IPS DF 6.9 (cell line): ENCODE data around the gene DHFR.
"Not testable (repeated sequence)": the region's sequence is repeated elsewhere in the genome, so short reads cannot be mapped to it uniquely, and the experiment has no call there.

Experiments
- DNase-seq: peaks from one replicate; pipeline ENCODE4 v3.0.0-alpha.2; 2013; ENCODE audit warnings: low read depth, low spot score
- H3K27ac ChIP-seq: one replicate; pipeline ENCODE4 v1.5.1; 2013; ENCODE audit warnings: low read length, control low read depth
- H3K27me3 ChIP-seq: 2 replicates; pipeline ENCODE4 v1.6.1; 2013; ENCODE audit warnings: mild to moderate bottlenecking, low read length; ENCODE audit not compliant: control insufficient read depth, insufficient read depth
- H3K36me3 ChIP-seq: 2 replicates; pipeline ENCODE4 v1.6.1; 2013; ENCODE audit warnings: low read length; ENCODE audit not compliant: control insufficient read depth, insufficient read depth
- H3K4me1 ChIP-seq: 2 replicates; pipeline ENCODE4 v1.6.1; 2013; ENCODE audit warnings: low read length; ENCODE audit not compliant: control insufficient read depth, insufficient read depth
- H3K4me3 ChIP-seq: 2 replicates; pipeline ENCODE4 v1.5.1; 2013; ENCODE audit warnings: mild to moderate bottlenecking, low read length
- H3K9me3 ChIP-seq: 2 replicates; pipeline ENCODE4 v1.6.1; 2013; ENCODE audit warnings: low read length, inconsistent platforms; ENCODE audit not compliant: control insufficient read depth, insufficient read depth
- WGBS: extraction: QIAGEN DNeasy Blood & Tissue Kit; methylation state at CpG from one replicate; pipeline ENCODE4 v1.1.7; 2013; ENCODE audit warnings: mixed read lengths, missing lambda C conversion rate; ENCODE audit not compliant: insufficient read length, insufficient coverage; 5-methylcytosine and 5-hydroxymethylcytosine counted together

DHFR gene

DNA sequence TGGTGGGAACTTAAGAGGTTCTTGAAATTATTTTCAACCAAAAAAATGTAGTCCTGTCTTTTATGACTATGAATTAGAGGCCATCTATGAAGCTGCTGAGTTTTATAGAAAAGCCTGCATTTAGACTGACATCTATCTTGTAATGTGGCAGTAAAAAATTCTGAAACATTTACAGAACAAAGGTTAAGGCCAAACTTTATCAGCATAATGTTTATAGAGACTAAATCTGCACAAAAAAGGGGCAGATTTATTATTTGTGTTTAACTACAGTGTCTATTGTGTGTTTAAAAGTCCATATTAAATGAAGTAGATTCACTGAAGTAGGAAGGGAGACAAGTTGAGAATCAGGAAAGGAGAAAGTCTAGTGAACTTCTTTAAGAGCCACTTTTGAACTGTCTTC is 47.4 kb downstream of the DHFR start:
- Histone ChIP-seq H3K27me3 (no peaks in the 10 kb centered on the region), H3K9me3 (no peaks in the 10 kb centered on the region), H3K4me3 (no peak overlapping the region), H3K4me1 (no peaks in the 10 kb centered on the region), H3K27ac (no peak overlapping the region), H3K36me3 (no peaks in the 10 kb centered on the region)
- no peak for DNase-seq

DNA sequence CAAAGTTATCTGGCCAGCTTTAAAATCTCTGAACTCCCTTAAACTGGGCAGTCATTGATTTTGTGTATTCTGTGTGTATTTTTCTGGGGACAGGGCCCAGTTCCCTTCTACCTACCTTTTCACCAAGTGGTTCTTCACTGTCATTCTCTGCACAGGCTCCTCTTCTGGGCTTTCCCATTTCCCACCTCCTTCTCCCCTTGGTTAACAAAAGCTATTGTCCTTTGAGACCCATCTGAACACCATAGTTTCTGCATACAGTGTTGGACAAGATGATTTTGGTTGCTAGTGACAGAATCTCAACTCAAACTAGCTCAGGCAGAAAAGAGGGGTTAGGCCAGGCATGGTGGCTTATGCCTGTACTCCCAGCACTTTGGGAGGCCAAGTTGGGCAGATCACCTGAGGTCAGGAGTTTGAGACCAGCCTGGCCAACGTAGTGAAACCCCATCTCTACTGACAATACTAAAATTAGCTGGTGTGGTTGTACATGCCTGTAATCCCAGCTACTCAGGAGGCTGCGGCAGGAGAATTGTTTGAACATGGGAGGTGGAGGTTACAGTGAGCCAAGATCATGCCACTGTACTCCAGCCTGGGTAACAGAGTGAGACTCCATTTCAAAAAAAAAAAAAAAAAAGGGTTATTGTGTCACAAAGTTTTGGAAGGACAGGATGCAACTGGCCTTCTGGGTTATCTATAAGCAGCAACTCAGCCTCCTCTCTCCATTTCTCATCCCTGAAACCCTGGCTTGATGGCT is 53.7 kb downstream of the DHFR start:
- no peak for DNase-seq
- no peaks in the 10 kb centered on the region for H3K4me1 ChIP-seq
- no peaks in the 10 kb centered on the region for H3K9me3 ChIP-seq
- H3K27me3 ChIP-seq = no peaks in the 10 kb centered on the region
- no peak overlapping the region for H3K27ac ChIP-seq
- no peak overlapping the region for H3K4me3 ChIP-seq
- no peaks in the 10 kb centered on the region for H3K36me3 ChIP-seq
- no CpG with 5 or more reads among the region's 2 CpGs for WGBS

DNA sequence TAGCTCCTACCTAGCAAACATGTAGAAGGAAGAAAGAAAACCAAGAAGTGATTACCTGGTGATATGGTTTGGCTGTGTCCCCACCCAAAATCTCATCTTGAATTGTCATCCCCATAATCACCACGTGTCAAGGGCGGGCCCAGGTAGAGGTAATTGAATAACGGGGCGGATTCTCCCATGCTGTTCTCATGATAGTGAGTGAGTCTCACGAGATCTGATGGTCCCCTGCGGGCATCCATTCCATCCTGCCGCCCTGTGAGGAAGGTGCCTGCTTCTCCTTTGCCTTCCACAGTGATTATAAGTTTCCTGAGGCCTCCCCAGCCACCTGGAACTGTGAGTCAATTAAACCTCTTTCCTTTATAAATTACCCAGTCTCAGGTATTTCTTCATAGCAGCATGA is 57.3 kb downstream of the DHFR start:
- H3K27ac ChIP-seq = no peak overlapping the region
- no peaks in the 10 kb centered on the region for H3K36me3 ChIP-seq
- H3K4me1 ChIP-seq = no peaks in the 10 kb centered on the region
- WGBS = no CpG with 5 or more reads among the region's 7 CpGs
- no peaks in the 10 kb centered on the region for H3K27me3 ChIP-seq
- DNase-seq = no peak
- H3K4me3 ChIP-seq = no peak overlapping the region
- no peaks in the 10 kb centered on the region for H3K9me3 ChIP-seq

DNA sequence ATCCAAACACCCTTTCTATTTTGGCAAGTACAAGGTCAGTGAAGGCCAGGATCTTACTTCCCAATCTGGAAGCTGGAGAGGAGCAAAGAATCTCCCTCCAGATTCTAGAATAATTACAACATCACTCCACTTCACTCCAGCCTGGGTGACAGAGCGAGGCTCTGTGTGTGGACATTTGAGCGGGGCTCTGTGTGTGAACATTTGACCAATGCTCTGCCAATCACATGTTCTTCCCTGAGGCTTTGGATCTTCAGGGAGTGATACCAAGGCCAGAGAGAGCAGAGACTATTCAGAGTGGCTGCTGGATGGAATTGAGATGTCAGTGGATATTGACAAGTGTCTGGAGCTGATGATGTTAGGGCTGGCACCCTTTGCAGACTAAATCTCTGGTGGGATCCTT is 60.0 kb downstream of the DHFR start:
- no peak for DNase-seq
- Histone ChIP-seq H3K27me3 (no peaks in the 10 kb centered on the region), H3K9me3 (no peaks in the 10 kb centered on the region), H3K4me1 (no peaks in the 10 kb centered on the region), H3K4me3 (no peak overlapping the region), H3K27ac (no peak overlapping the region), H3K36me3 (no peaks in the 10 kb centered on the region)
- WGBS = no CpG with 5 or more reads among the region's 2 CpGs

DNA sequence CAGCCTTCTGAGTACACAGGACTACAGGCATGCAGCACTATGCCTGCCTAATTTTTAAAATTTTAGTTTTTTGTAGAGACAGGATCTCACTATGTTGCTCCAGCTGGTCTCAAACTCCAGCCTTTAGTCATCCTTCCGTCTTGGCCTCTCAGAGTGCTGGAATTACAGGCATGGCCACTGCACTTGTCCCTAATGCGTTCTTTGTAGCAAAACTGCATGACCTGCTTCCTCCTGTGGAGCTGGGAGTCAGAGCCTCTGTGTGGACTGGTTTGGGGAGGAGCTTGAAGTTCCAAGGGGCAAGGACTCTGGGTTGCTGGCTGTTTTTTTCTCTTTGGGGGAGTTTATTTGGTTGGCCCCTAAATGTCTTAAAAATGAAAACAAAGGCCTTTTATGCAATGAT is 62.0 kb downstream of the DHFR start:
- no peak for DNase-seq
- Histone ChIP-seq H3K4me1 (no peaks in the 10 kb centered on the region), H3K27ac (no peak overlapping the region), H3K27me3 (no peaks in the 10 kb centered on the region), H3K9me3 (no peaks in the 10 kb centered on the region), H3K36me3 (no peaks in the 10 kb centered on the region), H3K4me3 (no peak overlapping the region)
- WGBS = no CpG with 5 or more reads among the region's 2 CpGs

DNA sequence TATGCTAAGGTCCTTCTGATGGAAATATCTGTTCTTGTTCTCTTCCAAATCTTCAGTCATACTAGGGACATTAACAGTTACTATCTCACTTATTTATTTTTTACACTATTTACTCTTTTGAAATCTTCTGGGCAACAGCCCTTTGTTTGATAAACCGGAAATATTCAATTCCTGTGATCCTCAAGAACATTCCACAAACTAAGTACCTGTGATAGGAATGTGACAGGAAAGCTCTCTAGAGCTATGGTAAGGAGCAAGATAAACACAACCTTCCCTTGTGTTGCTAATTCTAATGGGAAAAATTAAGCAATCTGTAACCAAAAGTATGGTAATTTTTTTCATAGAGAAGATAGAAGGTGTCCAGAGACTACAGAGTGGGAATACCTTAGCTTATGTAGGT is 62.7 kb downstream of the DHFR start:
- Histone ChIP-seq H3K27me3 (no peaks in the 10 kb centered on the region), H3K4me3 (no peak overlapping the region), H3K4me1 (no peaks in the 10 kb centered on the region), H3K27ac (no peak overlapping the region), H3K9me3 (no peaks in the 10 kb centered on the region), H3K36me3 (no peaks in the 10 kb centered on the region)
- DNase-seq = no peak
- WGBS = no CpG with 5 or more reads among the region's 1 CpG

DNA sequence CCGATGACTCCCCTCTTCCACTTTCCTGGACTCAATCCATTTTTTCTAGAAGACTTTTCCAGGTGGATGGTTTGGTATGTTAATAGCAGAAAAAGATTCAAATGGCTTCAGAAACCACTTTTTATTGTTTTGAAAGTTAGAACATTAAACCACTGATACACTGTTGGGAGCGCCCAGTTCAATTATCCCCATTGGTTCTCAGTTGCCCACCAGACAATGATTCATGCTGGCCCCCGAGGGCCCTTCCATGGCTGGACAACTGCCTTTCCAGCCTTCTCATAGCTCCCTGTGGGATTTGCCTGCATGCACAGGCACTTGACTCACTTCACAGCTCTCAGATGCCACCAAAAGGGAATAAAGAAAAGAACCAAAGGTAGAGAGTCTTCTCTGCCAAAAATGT is 63.4 kb downstream of the DHFR start:
- Histone ChIP-seq H3K4me3 (no peak overlapping the region), H3K36me3 (no peaks in the 10 kb centered on the region), H3K9me3 (no peaks in the 10 kb centered on the region), H3K27ac (no peak overlapping the region), H3K4me1 (no peaks in the 10 kb centered on the region), H3K27me3 (no peaks in the 10 kb centered on the region)
- no peak for DNase-seq
- no CpG with 5 or more reads among the region's 3 CpGs for WGBS

DNA sequence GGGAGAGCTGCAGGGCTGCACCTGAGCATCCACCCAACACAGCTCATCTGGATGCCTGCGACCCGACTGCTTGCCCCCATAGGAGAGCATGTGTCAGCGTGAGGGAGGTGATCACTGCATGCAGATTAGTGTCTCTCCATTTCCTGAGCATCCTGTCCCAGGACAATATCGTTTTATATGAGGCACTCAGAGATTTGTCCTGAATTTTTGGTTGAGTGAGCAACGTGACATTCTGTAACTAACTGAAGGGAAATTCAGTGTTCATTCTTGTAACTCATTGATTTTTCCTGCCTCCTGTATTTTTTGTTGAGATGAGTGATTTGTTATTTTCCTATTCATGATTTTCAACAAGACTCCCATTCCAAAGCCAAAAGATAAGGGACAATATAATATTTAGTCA is 64.0 kb downstream of the DHFR start:
- no CpG with 5 or more reads among the region's 5 CpGs for WGBS
- no peak for DNase-seq

DNA sequence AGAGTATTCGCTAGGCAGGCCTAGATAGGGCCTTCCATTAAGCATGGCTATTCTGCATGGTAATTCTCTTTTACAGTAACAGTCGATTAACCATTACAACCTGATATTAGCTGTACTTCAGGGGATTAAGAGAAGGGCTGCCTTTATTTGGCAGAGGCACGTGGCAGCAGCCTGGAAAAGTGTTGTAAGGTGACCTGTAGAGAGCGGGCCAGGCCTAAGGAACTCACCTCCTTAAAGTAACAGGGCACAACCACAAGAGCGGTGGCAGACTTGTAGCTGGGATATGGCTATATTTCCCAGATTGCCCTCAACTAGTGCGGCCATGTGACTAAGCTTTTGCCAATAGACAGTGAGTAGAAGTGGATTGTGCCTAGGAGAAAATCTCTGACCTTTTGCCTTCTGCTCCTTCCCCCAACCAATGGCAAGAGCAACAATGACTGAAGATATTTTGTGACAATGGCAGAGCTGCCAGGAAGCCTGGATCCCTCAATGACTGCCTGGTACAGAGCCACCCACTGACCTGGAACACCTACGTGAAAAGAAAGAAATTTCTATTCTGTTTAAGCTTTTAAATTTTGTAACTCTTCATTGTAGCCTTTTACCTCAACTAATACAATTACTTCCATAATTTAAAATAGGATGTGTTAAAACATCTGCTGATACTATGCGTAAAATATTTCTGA is 65.8 kb downstream of the DHFR start:
- no peak overlapping the region for H3K27ac ChIP-seq
- no peak overlapping the region for H3K4me3 ChIP-seq
- no peaks in the 10 kb centered on the region for H3K4me1 ChIP-seq
- no peaks in the 10 kb centered on the region for H3K9me3 ChIP-seq
- no peaks in the 10 kb centered on the region for H3K36me3 ChIP-seq
- DNase-seq = no peak
- no CpG with 5 or more reads among the region's 8 CpGs for WGBS
- H3K27me3 ChIP-seq = no peaks in the 10 kb centered on the region

More for the DNA sequence above, 64.0 kb downstream of the DHFR start:
- Histone ChIP-seq H3K4me3 (no peak overlapping the region), H3K36me3 (no peaks in the 10 kb centered on the region), H3K27ac (no peak overlapping the region), H3K4me1 (no peaks in the 10 kb centered on the region), H3K27me3 (no peaks in the 10 kb centered on the region), H3K9me3 (no peaks in the 10 kb centered on the region)

DNA sequence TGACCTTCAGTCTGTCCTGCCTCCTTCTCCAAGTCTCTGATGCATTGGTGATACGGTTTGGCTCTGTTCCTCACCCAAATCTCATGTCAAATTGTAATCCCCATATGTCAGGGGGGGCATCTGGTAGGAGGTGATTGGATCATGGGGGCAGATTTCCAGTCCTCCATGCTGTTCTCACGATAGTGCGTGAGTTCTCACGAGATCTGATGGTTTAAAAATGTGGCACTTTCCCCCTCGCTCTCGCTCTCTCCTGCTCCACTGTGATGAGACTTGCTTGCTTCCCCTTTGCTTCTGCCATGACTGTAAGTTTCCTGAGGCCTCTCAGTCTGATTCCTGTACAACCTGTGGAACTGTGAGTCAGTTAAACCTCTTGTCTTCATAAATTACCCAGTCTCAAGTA is 70.0 kb downstream of the DHFR start:
- H3K4me1 ChIP-seq = no peaks in the 10 kb centered on the region
- H3K9me3 ChIP-seq = no peaks in the 10 kb centered on the region
- no peak overlapping the region for H3K4me3 ChIP-seq
- H3K27ac ChIP-seq = no peak overlapping the region
- no CpG with 5 or more reads among the region's 6 CpGs for WGBS
- no peak for DNase-seq
- no peaks in the 10 kb centered on the region for H3K36me3 ChIP-seq
- H3K27me3 ChIP-seq = no peaks in the 10 kb centered on the region

DNA sequence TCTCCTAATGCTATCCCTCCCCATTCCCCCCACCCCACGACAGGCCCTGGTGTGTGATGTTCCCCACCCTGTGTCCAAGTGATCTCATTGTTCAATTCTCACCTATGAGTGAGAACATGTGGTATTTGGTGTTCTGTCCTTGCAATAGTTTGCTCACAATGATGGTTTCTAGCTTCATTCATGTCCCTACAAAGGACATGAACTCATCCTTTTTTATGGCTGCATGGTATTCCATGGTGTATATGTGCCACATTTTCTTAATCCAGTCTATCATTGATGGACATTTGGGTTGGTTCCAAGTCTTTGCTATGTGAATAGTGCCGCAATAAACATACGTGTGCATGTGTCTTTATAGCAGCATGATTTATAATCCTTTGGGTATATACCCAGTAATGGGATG is 74.5 kb downstream of the DHFR start:
- not testable (repeated sequence) for H3K9me3 ChIP-seq, H3K27me3 ChIP-seq, H3K27ac ChIP-seq, DNase-seq, H3K36me3 ChIP-seq, H3K4me3 ChIP-seq, H3K4me1 ChIP-seq
- WGBS = no CpG with 5 or more reads among the region's 3 CpGs
